NCI-H1930 (cell line): Measurements from ENCODE around the gene MBL2.

Experiments
- DNase-seq, 2 experiments: peaks; one replicate each; lab custom pipeline; 2025; lab: John Stamatoyannopoulos, UW

The MBL2 gene

DNA sequence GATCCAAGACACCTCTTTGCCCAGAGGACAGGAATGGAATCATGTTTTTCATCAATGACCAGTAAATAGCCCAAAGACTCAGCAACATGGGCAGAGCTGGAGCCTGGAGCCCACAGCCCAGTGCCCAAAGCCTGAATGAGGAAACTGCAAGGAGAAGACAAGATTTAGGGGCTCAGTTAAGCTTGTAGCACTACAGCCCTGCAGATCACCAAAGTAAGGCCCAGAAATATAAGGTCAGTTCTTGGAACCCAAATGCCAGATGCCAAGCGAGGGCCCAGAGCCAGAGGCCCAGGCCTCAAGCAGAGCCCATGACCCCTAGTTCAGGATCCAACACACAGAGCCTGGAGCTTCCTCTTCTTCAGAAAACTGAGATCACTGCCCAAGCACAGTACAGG, 32.4 kb downstream of the MBL2 start:
- DNase-seq = no peak

DNA sequence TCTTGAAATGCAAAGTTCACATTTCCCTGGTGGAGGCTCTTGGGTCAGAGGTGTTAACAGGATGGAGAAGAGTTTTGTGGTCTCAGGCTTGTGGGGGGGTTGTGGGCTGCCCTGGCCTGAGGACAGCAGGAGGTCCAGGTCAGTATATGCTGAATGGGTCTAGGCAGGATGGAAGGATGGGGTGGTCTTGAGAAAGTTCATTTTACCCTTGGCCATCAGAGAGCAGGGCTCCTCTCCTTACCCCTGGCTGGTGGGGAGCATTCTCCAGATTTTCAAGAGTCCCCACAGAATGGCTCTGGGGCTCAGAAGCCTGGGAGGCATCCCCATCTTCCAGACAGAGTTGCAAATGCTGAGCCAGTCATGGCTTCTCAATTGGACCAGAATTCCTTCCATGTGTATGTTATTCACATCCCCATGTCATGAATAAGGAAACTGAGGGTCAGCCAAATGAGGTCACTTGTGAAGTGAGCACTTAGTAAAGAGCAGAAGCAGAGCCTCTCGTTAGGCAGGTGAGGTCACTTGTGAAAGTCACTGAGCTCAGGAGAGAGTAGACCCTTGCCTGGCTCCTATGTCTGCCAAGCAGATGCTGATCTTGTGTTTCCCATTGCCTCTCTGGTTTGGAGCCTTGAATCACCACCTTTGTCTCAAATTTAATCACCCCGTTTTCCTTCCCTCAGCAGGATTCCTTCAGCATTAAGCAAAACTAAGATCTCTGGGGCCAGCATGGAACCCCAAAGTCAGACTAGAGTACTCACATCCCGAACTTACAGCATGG, 33.0 kb downstream of the MBL2 start:
- no peak for DNase-seq

DNA sequence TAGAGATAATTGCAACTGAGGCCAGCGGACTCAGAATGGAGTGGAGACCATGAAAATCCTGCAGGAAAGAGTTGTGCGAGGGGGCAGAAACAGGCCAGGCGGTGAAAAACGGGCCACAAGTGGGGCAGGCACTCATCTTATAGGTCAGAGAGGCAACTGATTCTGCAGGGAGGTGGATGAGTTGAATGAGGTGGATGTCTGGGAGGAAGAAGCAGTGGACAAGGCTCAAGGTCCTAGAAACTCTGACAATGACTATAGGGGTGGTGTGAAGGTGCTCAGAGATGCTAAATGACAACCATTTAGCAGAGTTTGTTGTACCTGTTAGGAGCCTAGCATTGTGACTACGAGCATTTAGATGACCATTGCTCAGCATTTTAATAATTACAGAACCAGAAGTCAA, 33.6 kb downstream of the MBL2 start:
- no peak for DNase-seq

DNA sequence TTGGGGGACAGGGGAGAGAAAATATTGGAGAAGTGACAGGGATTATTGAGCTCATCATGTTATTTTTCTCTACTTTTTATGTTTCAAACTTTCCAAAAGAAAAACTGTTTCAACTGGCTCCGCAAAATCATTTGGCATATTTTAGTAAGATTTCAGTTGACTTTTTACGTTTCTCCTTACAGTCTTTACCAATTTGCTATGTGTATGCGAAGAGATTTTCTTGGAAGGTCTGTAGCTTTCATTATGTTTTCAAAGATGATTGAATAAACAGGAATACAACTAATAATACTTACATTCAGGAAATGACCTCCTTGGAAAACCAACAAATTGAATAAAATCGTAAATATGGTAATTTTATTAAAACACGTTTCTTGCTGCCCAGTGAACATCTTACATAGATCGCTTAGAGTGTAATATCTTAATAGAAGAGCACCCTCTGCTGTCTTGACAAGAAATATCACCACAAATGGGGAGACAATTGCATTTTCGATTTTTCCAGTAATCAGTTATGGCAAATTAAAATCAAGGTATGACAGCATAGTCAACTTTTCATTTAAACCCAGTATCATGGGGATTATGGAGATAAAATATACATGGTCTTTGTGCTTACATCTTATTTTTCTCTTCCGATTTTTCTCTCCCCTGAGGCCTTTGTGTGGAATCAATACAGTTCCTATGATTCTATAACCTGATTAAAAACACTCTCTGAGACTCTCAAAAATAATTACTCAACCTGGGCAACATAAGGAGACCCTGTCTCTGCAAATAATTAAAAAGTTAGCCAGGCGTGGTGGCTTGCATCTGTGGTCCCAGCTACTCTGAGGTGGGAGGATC, 43.1 kb downstream of the MBL2 start:
- DNase-seq = no peak

DNA sequence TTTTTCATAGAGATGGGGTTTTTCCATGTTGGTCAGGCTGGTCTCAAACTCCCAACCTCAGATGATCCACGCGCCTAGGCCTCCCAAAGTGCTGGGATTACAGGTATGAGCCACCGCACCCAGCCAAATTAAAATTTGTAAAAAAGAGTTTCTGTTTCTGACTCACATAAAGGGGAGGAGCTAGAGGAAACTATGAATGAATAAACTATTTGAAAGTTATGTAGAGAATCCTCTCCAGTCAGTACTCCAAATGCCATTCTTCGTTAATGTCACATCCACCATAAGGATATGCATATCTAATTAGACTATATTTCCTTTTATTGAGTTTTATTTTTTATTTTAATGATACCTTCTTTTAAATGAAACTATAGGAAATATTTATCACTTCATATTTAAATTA, 52.6 kb downstream of the MBL2 start:
- DNase-seq = no peak
